Panc1 (cell line): Measurements from ENCODE around the gene SLC9A8.

Experiments
- CTCF ChIP-seq: fragments of 450-650 bp; IDR thresholded peaks from 2 replicates; pipeline ENCODE4 v1.5.1; 2017; ENCODE audit warnings: mild to moderate bottlenecking
- POLR2AphosphoS5 ChIP-seq: IDR thresholded peaks from 2 replicates; pipeline ENCODE4 v1.6.1; 2012; ENCODE audit warnings: mild to moderate bottlenecking, low read depth, low read length, moderate library complexity
- REST ChIP-seq, 2 experiments: IDR thresholded peaks; 2 replicates each; pipeline ENCODE4 v1.6.1; 2011 to 2012; ENCODE audit warnings: low read depth in 2 of 2, control low read depth in 1 of 2, low read length in 1 of 2, mild to moderate bottlenecking in 1 of 2, moderate library complexity in 1 of 2; ENCODE audit not compliant: insufficient read depth in 1 of 2
- SIN3A ChIP-seq: IDR thresholded peaks from 2 replicates; pipeline ENCODE4 v1.6.1; 2012; ENCODE audit warnings: low read depth, mild to moderate bottlenecking, low read length, moderate library complexity, borderline replicate concordance; ENCODE audit not compliant: insufficient read depth
- TCF7L2 ChIP-seq: IDR thresholded peaks from 2 replicates; pipeline ENCODE4 v1.6.1; 2011; ENCODE audit warnings: mild to moderate bottlenecking, low read depth, low read length, inconsistent platforms

GRCh38 chr20:49858076-49858585 lies 45.5 kb downstream of the SLC9A8 start:
- no peak for TF ChIP-seq POLR2AphosphoS5
- TF ChIP-seq CTCF: no peak
- no peak for TF ChIP-seq REST (IDR thresholded peaks at IDR 0.05; ENCODE audit: insufficient read depth in 1 of 2, low read depth in 2 of 2, low read length in 1 of 2)
- TF ChIP-seq SIN3A: no peak
- no peak for TF ChIP-seq TCF7L2
